SK-N-SH treated with all-trans-retinoic acid at 6 μM for 48 hours (cell line): ENCODE measurements around the gene CELF4.

Experiments
- ATAC-seq: fragments of 200-7000 bp; cut with Tn5 transposase; 3 replicates; pipeline ENCODE4 v1.9.1; 2020; ENCODE audit warnings: mild to moderate bottlenecking, moderate library complexity
- ARNTL ChIP-seq: fragments of 450-650 bp; formaldehyde crosslinking; IDR thresholded peaks from 2 replicates; pipeline ENCODE4 v1.5.0; 2020; ENCODE audit warnings: low read depth, mild to moderate bottlenecking, moderate library complexity, borderline replicate concordance
- CREB5 ChIP-seq: fragments of 250-450 bp; sonication (Bioruptor Pico); IDR thresholded peaks from 2 replicates; pipeline ENCODE4 v1.5.1; 2020; ENCODE audit warnings: low read depth, mild to moderate bottlenecking, moderate library complexity
- CSDC2 ChIP-seq: fragments of 250-450 bp; sonication (Bioruptor Pico); IDR thresholded peaks from 2 replicates; pipeline ENCODE4 v1.5.0; 2020; ENCODE audit warnings: mild to moderate bottlenecking, moderate library complexity
- CSRNP3 ChIP-seq: fragments of 250-450 bp; sonication (Bioruptor Pico); IDR thresholded peaks from 2 replicates; pipeline ENCODE4 v1.5.1; 2021; ENCODE audit warnings: mild to moderate bottlenecking, moderate library complexity
- ESRRG ChIP-seq: fragments of 250-450 bp; sonication (Bioruptor Pico); IDR thresholded peaks from 2 replicates; pipeline ENCODE4 v1.6.1; 2021; ENCODE audit warnings: mild to moderate bottlenecking
- GLIS3 ChIP-seq: fragments of 250-450 bp; sonication (Bioruptor Pico); IDR thresholded peaks from 2 replicates; pipeline ENCODE4 v1.5.0; 2020; ENCODE audit warnings: mild to moderate bottlenecking, moderate library complexity
- ISL1 ChIP-seq: fragments of 250-450 bp; sonication (Bioruptor Pico); IDR thresholded peaks from 2 replicates; pipeline ENCODE4 v2.1.2; 2022; ENCODE audit warnings: mild to moderate bottlenecking, moderate library complexity
- OSR1 ChIP-seq: fragments of 250-450 bp; sonication (Bioruptor Pico); IDR thresholded peaks from 2 replicates; pipeline ENCODE4 v1.8.0; 2022; ENCODE audit warnings: moderate library complexity, mild to moderate bottlenecking, inconsistent platforms
- PATZ1 ChIP-seq: fragments of 250-450 bp; sonication (Bioruptor Pico); IDR thresholded peaks from 2 replicates; pipeline ENCODE4 v1.8.0; 2020; ENCODE audit warnings: mild to moderate bottlenecking, moderate library complexity, borderline replicate concordance
- POU6F1 ChIP-seq: fragments of 250-450 bp; sonication (Bioruptor Pico); IDR thresholded peaks from 2 replicates; pipeline ENCODE4 v1.8.0; 2021; ENCODE audit warnings: low read depth, mild to moderate bottlenecking, moderate library complexity, borderline replicate concordance
- PPARA ChIP-seq: fragments of 250-450 bp; sonication (Bioruptor Pico); IDR thresholded peaks from 2 replicates; pipeline ENCODE4 v1.5.0; 2020; ENCODE audit warnings: mild to moderate bottlenecking, borderline replicate concordance
- RARB ChIP-seq: fragments of 250-450 bp; sonication (Bioruptor Pico); IDR thresholded peaks from 2 replicates; pipeline ENCODE4 v1.8.0; 2021; ENCODE audit warnings: mild to moderate bottlenecking, moderate library complexity
- SNAI2 ChIP-seq: fragments of 250-450 bp; sonication (Bioruptor Pico); IDR thresholded peaks from 2 replicates; pipeline ENCODE4 v1.5.0; 2020; ENCODE audit warnings: mild to moderate bottlenecking, moderate library complexity
- TCF4 ChIP-seq: fragments of 250-450 bp; sonication (Bioruptor Pico); IDR thresholded peaks from 2 replicates; pipeline ENCODE4 v1.8.0; 2021; ENCODE audit warnings: mild to moderate bottlenecking, moderate library complexity, borderline replicate concordance
- TOX ChIP-seq: fragments of 250-450 bp; sonication (Bioruptor Pico); IDR thresholded peaks from 2 replicates; pipeline ENCODE4 v1.8.0; 2021; ENCODE audit warnings: mild to moderate bottlenecking, moderate library complexity, borderline replicate concordance
- ZC3H10 ChIP-seq: fragments of 250-450 bp; sonication (Bioruptor Pico); IDR thresholded peaks from 2 replicates; pipeline ENCODE4 v1.5.1; 2021; ENCODE audit warnings: mild to moderate bottlenecking, moderate library complexity
- ZFP30 ChIP-seq: fragments of 450-650 bp; formaldehyde crosslinking; IDR thresholded peaks from 2 replicates; pipeline ENCODE4 v1.5.0; 2022; ENCODE audit warnings: mild to moderate bottlenecking, moderate library complexity
- ZNF565 ChIP-seq: fragments of 450-650 bp; formaldehyde crosslinking; conservative IDR thresholded peaks from 2 replicates; pipeline ENCODE4 v1.5.0; 2020; ENCODE audit warnings: low read depth, mild to moderate bottlenecking, moderate library complexity
- TF ChIP-seq, protein P1 (sequence below): fragments of 250-450 bp; sonication (Bioruptor Pico); IDR thresholded peaks from 2 replicates; pipeline ENCODE4 v1.5.0; 2020; ENCODE audit warnings: mild to moderate bottlenecking, moderate library complexity

CELF4 gene

GRCh38 chr18:37251679-37252078 is 313.9 kb downstream of the CELF4 start (continued):
- TF ChIP-seq POU6F1 (CRISPR knock-in tag), result no peak
- no peak for TF ChIP-seq ZNF565 (CRISPR knock-in tag)
- no peak for TF ChIP-seq ZC3H10 (CRISPR knock-in tag)
- no peak for TF ChIP-seq TOX (CRISPR knock-in tag)
- no peak for TF ChIP-seq CSRNP3 (CRISPR knock-in tag)
- TF ChIP-seq PPARA, result no peak
- no peak for TF ChIP-seq ARNTL (CRISPR knock-in tag)

DNA sequence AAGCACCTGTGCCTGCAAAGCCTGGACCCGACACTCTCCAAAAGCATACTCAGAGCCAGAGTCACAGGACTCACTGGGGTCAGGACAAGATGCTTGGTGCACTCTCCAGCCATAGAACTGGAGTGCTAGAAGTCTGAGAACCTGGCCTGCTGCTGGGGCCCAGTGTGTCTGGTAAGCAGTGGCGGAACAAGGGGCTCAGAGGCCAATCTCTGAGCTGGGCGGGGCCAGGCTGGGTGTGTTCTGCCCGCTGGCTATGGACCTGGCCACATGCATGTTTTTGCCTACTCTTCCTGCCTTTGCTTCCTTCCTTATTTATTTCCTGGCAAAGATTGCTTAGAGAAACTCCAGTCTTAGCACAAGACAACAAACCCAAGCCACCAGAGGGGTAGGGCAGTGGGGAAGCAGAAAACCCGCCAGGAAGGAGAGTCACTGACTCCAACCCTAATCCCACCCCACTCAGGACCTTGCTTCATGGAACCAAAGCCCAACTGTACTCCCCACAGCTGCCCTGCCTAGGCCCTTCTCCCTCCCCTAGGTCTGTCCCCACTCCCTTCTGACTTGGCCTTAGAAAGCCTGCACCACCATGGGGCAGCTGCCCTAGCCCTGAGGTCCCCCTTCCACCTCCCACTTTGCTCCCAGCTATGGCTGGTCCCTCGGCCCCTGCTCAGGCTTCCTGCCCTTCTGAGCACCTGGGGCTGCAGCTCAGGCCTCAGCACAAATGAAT is 315.5 kb downstream of the CELF4 start:
- TF ChIP-seq ARNTL (CRISPR knock-in tag), result no peak
- TF ChIP-seq TCF4, result no peak
- TF ChIP-seq GLIS3, result no peak
- no peak for TF ChIP-seq OSR1 (CRISPR knock-in tag)
- TF ChIP-seq POU6F1 (CRISPR knock-in tag), result no peak
- no peak for TF ChIP-seq ZFP30
- no peak for TF ChIP-seq RARB
- TF ChIP-seq ISL1 (CRISPR knock-in tag), result no peak
- TF ChIP-seq PPARA, result no peak
- TF ChIP-seq CSDC2, result no peak
- TF ChIP-seq, protein P1, sequence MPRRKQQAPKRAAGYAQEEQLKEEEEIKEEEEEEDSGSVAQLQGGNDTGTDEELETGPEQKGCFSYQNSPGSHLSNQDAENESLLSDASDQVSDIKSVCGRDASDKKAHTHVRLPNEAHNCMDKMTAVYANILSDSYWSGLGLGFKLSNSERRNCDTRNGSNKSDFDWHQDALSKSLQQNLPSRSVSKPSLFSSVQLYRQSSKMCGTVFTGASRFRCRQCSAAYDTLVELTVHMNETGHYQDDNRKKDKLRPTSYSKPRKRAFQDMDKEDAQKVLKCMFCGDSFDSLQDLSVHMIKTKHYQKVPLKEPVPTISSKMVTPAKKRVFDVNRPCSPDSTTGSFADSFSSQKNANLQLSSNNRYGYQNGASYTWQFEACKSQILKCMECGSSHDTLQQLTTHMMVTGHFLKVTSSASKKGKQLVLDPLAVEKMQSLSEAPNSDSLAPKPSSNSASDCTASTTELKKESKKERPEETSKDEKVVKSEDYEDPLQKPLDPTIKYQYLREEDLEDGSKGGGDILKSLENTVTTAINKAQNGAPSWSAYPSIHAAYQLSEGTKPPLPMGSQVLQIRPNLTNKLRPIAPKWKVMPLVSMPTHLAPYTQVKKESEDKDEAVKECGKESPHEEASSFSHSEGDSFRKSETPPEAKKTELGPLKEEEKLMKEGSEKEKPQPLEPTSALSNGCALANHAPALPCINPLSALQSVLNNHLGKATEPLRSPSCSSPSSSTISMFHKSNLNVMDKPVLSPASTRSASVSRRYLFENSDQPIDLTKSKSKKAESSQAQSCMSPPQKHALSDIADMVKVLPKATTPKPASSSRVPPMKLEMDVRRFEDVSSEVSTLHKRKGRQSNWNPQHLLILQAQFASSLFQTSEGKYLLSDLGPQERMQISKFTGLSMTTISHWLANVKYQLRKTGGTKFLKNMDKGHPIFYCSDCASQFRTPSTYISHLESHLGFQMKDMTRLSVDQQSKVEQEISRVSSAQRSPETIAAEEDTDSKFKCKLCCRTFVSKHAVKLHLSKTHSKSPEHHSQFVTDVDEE (CRISPR knock-in tag), result no peak
- no peak for TF ChIP-seq ESRRG (CRISPR knock-in tag)
- no peak for TF ChIP-seq TOX (CRISPR knock-in tag)
- TF ChIP-seq SNAI2, result no peak
- TF ChIP-seq ZC3H10 (CRISPR knock-in tag), result no peak
- TF ChIP-seq PATZ1 (CRISPR knock-in tag), result no peak
- no peak for TF ChIP-seq CREB5
- no peak; the same call in 2 of the 3 replicates for ATAC-seq
